GM18502 (cell line): ENCODE data around the gene MPO.

Source experiments
- ATAC-seq: cut with Tn5 transposase; IDR thresholded peaks from one replicate; pipeline ENCODE4 v1.9.1; 2021; ENCODE audit warnings: mild to moderate bottlenecking; ENCODE audit not compliant: unreplicated experiment, poor library complexity

The MPO gene

GRCh38 chr17:58265902-58266875 lies 14.5 kb downstream of the MPO start:
- ATAC-seq: no peak

GRCh38 chr17:58265271-58265670 lies 15.5 kb downstream of the MPO start:
- no peak for ATAC-seq

GRCh38 chr17:58264407-58265103 lies 16.2 kb downstream of the MPO start:
- no peak for ATAC-seq

- no peak for ATAC-seq
These were observed 17.0 kb downstream of the MPO start for GRCh38 chr17:58263773-58264172.

- ATAC-seq: no peak
These were observed 18.6 kb downstream of the MPO start for GRCh38 chr17:58262149-58262548.

GRCh38 chr17:58254803-58255202 lies 25.9 kb downstream of the MPO start:
- no peak for ATAC-seq

GRCh38 chr17:58253082-58253481 lies 27.7 kb downstream of the MPO start:
- ATAC-seq: no peak

- ATAC-seq: no peak
These were observed 28.6 kb downstream of the MPO start for GRCh38 chr17:58252141-58252540.

GRCh38 chr17:58250344-58251011 lies 30.3 kb downstream of the MPO start:
- ATAC-seq: no peak

- ATAC-seq: peak; percentile 66
These were observed 31.2 kb downstream of the MPO start for GRCh38 chr17:58249270-58250133.

GRCh38 chr17:58248955-58249269 lies 31.8 kb downstream of the MPO start:
- no peak for ATAC-seq

- ATAC-seq: no peak
These were observed 33.0 kb downstream of the MPO start for GRCh38 chr17:58247511-58248363.

- no peak for ATAC-seq
These were observed 34.0 kb downstream of the MPO start for GRCh38 chr17:58246781-58247180.

- no peak for ATAC-seq
These were observed 34.5 kb downstream of the MPO start for GRCh38 chr17:58246104-58246740.

- ATAC-seq: no peak
These were observed 35.2 kb downstream of the MPO start for GRCh38 chr17:58245428-58246103.

- no peak for ATAC-seq
These were observed 35.8 kb downstream of the MPO start for GRCh38 chr17:58244963-58245362.

GRCh38 chr17:58242171-58242784 lies 38.5 kb downstream of the MPO start:
- no peak for ATAC-seq

- no peak for ATAC-seq
These were observed 40.7 kb downstream of the MPO start for GRCh38 chr17:58239987-58240386.
